Panc1 (cell line): ENCODE data around the gene OFD1.

ENCODE experiments used
- POLR2AphosphoS5 ChIP-seq: IDR thresholded peaks from 2 replicates; pipeline ENCODE4 v1.6.1; 2012; ENCODE audit warnings: mild to moderate bottlenecking, low read depth, low read length, moderate library complexity
- REST ChIP-seq, 2 experiments: IDR thresholded peaks; 2 replicates each; pipeline ENCODE4 v1.6.1; 2011 to 2012; ENCODE audit warnings: low read depth in 2 of 2, control low read depth in 1 of 2, low read length in 1 of 2, mild to moderate bottlenecking in 1 of 2, moderate library complexity in 1 of 2; ENCODE audit not compliant: insufficient read depth in 1 of 2
- SIN3A ChIP-seq: IDR thresholded peaks from 2 replicates; pipeline ENCODE4 v1.6.1; 2012; ENCODE audit warnings: low read depth, mild to moderate bottlenecking, low read length, moderate library complexity, borderline replicate concordance; ENCODE audit not compliant: insufficient read depth
- TCF7L2 ChIP-seq: IDR thresholded peaks from 2 replicates; pipeline ENCODE4 v1.6.1; 2011; ENCODE audit warnings: mild to moderate bottlenecking, low read depth, low read length, inconsistent platforms
- TF ChIP-seq, protein P1 (sequence below): fragments of 450-650 bp; IDR thresholded peaks from 2 replicates; pipeline ENCODE4 v1.5.1; 2017; ENCODE audit warnings: mild to moderate bottlenecking

GRCh38 chrX:13774696-13775095 lies 40.1 kb downstream of the OFD1 start:
- TF ChIP-seq, protein P1, sequence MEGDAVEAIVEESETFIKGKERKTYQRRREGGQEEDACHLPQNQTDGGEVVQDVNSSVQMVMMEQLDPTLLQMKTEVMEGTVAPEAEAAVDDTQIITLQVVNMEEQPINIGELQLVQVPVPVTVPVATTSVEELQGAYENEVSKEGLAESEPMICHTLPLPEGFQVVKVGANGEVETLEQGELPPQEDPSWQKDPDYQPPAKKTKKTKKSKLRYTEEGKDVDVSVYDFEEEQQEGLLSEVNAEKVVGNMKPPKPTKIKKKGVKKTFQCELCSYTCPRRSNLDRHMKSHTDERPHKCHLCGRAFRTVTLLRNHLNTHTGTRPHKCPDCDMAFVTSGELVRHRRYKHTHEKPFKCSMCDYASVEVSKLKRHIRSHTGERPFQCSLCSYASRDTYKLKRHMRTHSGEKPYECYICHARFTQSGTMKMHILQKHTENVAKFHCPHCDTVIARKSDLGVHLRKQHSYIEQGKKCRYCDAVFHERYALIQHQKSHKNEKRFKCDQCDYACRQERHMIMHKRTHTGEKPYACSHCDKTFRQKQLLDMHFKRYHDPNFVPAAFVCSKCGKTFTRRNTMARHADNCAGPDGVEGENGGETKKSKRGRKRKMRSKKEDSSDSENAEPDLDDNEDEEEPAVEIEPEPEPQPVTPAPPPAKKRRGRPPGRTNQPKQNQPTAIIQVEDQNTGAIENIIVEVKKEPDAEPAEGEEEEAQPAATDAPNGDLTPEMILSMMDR = no peak
- TF ChIP-seq REST (IDR thresholded peaks at IDR 0.05; ENCODE audit: insufficient read depth in 1 of 2, low read depth in 2 of 2, low read length in 1 of 2) (no peak), POLR2AphosphoS5 (no peak), SIN3A (no peak), TCF7L2 (no peak)
